Liver (tissue), 9 donors: ENCODE measurements around the gene CNTF. TPM values are rescaled to one million over a fixed set of nuclear protein-coding genes. Genes with fewer than 3 reads are reported as not detected.

ENCODE experiments used
- DNase-seq: peaks from one replicate; pipeline ENCODE4 v3.0.0-alpha.2; 2017; ENCODE audit warnings: low spot score
- H3K27ac ChIP-seq, 2 donors: one replicate each; pipeline ENCODE4 v1.7.0; 2013; ENCODE audit warnings: inconsistent platforms in 2 of 2, low read length in 2 of 2, control low read depth in 1 of 2, low read depth in 1 of 2, mild to moderate bottlenecking in 1 of 2
- H3K27me3 ChIP-seq, 4 donors: one replicate each; pipeline versions ENCODE4 v1.6.1 to v1.7.0; 2013; ENCODE audit warnings: low read length in 3 of 4, inconsistent platforms in 1 of 4, mild to moderate bottlenecking in 1 of 4, moderate library complexity in 1 of 4; ENCODE audit not compliant: control insufficient read depth in 4 of 4, insufficient read depth in 4 of 4
- H3K36me3 ChIP-seq, 4 donors: one replicate each; pipeline versions ENCODE4 v1.6.1 to v1.7.0; 2013; ENCODE audit warnings: low read length in 3 of 4, mild to moderate bottlenecking in 3 of 4, low read depth in 1 of 4, moderate library complexity in 1 of 4; ENCODE audit not compliant: control insufficient read depth in 4 of 4, insufficient read depth in 3 of 4
- H3K4me1 ChIP-seq, 4 donors: one replicate each; pipeline versions ENCODE4 v1.6.1 to v1.7.0; 2013; ENCODE audit warnings: low read length in 3 of 4, mild to moderate bottlenecking in 3 of 4, moderate library complexity in 1 of 4; ENCODE audit not compliant: control insufficient read depth in 4 of 4, insufficient read depth in 4 of 4
- H3K4me3 ChIP-seq, 3 donors: one replicate each; pipeline versions ENCODE4 v1.6.1 to v1.7.0; 2013; ENCODE audit warnings: low read length in 3 of 3, control low read depth in 1 of 3, low read depth in 1 of 3, mild to moderate bottlenecking in 1 of 3
- H3K9ac ChIP-seq, 2 donors: one replicate each; pipeline ENCODE4 v1.7.0; 2013; ENCODE audit warnings: low read length in 2 of 2, mild to moderate bottlenecking in 2 of 2, moderate library complexity in 2 of 2, control low read depth in 1 of 2, low read depth in 1 of 2
- H3K9me3 ChIP-seq, 4 donors: one replicate each; pipeline versions ENCODE4 v1.6.1 to v1.7.0; 2013; ENCODE audit warnings: low read length in 3 of 4; ENCODE audit not compliant: control insufficient read depth in 4 of 4
- EGR1 ChIP-seq, 2 donors: IDR thresholded peaks; 2 replicates each; pipeline ENCODE4 v1.6.1; 2016 to 2018; ENCODE audit warnings: antibody characterized with exemption in 2 of 2, low read depth in 2 of 2
- FOXA1 ChIP-seq: IDR thresholded peaks from 2 replicates; pipeline ENCODE4 v1.6.1; 2016; ENCODE audit warnings: antibody characterized with exemption
- FOXA2 ChIP-seq: IDR thresholded peaks from 2 replicates; pipeline ENCODE4 v1.6.1; 2016; ENCODE audit warnings: antibody characterized with exemption
- GABPA ChIP-seq, 2 donors: IDR thresholded peaks in 1 of 2; conservative IDR thresholded peaks in 1 of 2; 2 replicates each; pipeline ENCODE4 v1.6.1; 2016; ENCODE audit warnings: antibody characterized with exemption in 2 of 2, mild to moderate bottlenecking in 1 of 2, moderate library complexity in 1 of 2
- HNF4A ChIP-seq, 2 donors: conservative IDR thresholded peaks; 2 replicates each; pipeline ENCODE4 v1.6.1; 2016; ENCODE audit warnings: antibody characterized with exemption in 2 of 2, mild to moderate bottlenecking in 2 of 2
- HNF4G ChIP-seq: IDR thresholded peaks from 2 replicates; pipeline ENCODE4 v1.6.1; 2016; ENCODE audit warnings: antibody characterized with exemption
- JUND ChIP-seq, 2 donors: IDR thresholded peaks; 2 replicates each; pipeline ENCODE4 v1.6.1; 2016; ENCODE audit warnings: antibody characterized with exemption in 2 of 2
- NR2F2 ChIP-seq: IDR thresholded peaks from 2 replicates; pipeline ENCODE4 v1.6.1; 2016; ENCODE audit warnings: antibody characterized with exemption
- RAD21 ChIP-seq, 2 donors: IDR thresholded peaks; 2 replicates each; pipeline ENCODE4 v1.6.1; 2016; ENCODE audit warnings: antibody characterized with exemption in 2 of 2, mild to moderate bottlenecking in 2 of 2
- RXRA ChIP-seq, 2 donors: IDR thresholded peaks; 2 replicates each; pipeline ENCODE4 v1.6.1; 2017 to 2018; ENCODE audit warnings: antibody characterized with exemption in 2 of 2, mild to moderate bottlenecking in 1 of 2
- SP1 ChIP-seq: IDR thresholded peaks from 2 replicates; pipeline ENCODE4 v1.6.1; 2018; ENCODE audit warnings: antibody characterized with exemption, mild to moderate bottlenecking
- TAF1 ChIP-seq: conservative IDR thresholded peaks from 2 replicates; pipeline ENCODE4 v1.6.1; 2016; ENCODE audit warnings: antibody characterized with exemption, mild to moderate bottlenecking
- YY1 ChIP-seq: IDR thresholded peaks from 2 replicates; pipeline ENCODE4 v1.6.1; 2016; ENCODE audit warnings: antibody characterized with exemption, mild to moderate bottlenecking
- WGBS: extraction: QIAGEN DNeasy Blood & Tissue Kit; methylation state at CpG from one replicate; pipeline ENCODE4 v1.1.7; 2013; 5-methylcytosine and 5-hydroxymethylcytosine counted together
- polyA plus RNA-seq, 2 donors: library from polyadenylated mRNA; stranded (reverse) in 1 of 2; unstranded in 1 of 2; fragments of 200-250 nt in 1 of 2; fragments of >200 nt in 1 of 2; fragmentation: Nextera tagmentation in 1 of 2; extraction: Ambion mirVana in 1 of 2; gene quantifications; one replicate each; pipeline versions ENCODE4 v1.2.1 to v1.2.3, GENCODE V29; 2013 to 2015
- total RNA-seq, 2 donors: library from RNA; depleted of rRNA; stranded (reverse); fragments of >200 nt; gene quantifications; one replicate each; pipeline ENCODE4 v1.2.3, GENCODE V29; 2014
- TF ChIP-seq, protein P1 (sequence below): IDR thresholded peaks from 2 replicates; pipeline ENCODE4 v1.6.1; 2016; ENCODE audit warnings: antibody characterized with exemption, mild to moderate bottlenecking
- TF ChIP-seq, protein P2 (sequence below): IDR thresholded peaks from 2 replicates; pipeline ENCODE4 v1.6.1; 2016; ENCODE audit warnings: antibody characterized with exemption
- TF ChIP-seq, protein P3 (sequence below): fragments of 150-350 bp; IDR thresholded peaks from 2 replicates; pipeline ENCODE4 v1.5.1; 2017; ENCODE audit warnings: improper control_type of control experiment, low read depth, low read length; ENCODE audit not compliant: missing input control
- TF ChIP-seq, protein P4 (sequence below): IDR thresholded peaks from 2 replicates; pipeline ENCODE4 v1.6.1; 2016; ENCODE audit warnings: antibody characterized with exemption
- TF ChIP-seq, protein P5 (sequence below): IDR thresholded peaks from 2 replicates; pipeline ENCODE4 v1.6.1; 2016; ENCODE audit warnings: antibody characterized with exemption
- donor health status: healthy.
- donor health status: healthy.
- donor health status: healthy.
- donor health status: healthy.
- donor health status: healthy.

The CNTF gene
- total and polyA plus RNA-seq, 4 donors = 0.18 to 3.8 (median 0.66) TPM

DNA sequence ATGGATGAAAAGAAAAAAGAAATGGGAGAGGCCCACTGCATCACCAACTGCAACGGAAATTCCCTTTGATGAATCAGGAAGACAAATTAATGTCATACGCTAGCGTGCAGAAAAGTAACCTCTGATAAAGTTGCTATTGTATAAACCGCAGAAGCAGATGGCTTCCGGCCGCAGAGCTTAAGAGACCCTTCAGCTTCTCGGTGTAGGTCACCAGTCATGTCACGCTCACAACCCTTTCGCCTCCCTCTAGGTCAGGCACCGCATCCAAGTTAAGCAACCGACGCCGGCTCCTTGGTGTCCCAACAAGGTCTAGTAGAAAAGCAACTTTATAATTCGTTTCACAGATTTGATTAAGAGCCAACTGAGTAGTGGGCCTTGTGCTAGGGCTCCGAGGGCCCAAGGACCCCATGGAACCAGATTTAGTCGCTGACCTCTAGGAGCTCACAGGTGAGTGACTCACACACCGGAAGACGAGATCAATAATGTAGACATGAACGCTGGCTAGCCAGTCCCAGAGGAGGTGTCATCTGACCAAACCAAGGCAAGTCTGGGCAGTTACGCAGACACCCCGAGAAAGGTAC is 44.8 kb upstream of the CNTF start (continued):
- TF ChIP-seq, protein P1, sequence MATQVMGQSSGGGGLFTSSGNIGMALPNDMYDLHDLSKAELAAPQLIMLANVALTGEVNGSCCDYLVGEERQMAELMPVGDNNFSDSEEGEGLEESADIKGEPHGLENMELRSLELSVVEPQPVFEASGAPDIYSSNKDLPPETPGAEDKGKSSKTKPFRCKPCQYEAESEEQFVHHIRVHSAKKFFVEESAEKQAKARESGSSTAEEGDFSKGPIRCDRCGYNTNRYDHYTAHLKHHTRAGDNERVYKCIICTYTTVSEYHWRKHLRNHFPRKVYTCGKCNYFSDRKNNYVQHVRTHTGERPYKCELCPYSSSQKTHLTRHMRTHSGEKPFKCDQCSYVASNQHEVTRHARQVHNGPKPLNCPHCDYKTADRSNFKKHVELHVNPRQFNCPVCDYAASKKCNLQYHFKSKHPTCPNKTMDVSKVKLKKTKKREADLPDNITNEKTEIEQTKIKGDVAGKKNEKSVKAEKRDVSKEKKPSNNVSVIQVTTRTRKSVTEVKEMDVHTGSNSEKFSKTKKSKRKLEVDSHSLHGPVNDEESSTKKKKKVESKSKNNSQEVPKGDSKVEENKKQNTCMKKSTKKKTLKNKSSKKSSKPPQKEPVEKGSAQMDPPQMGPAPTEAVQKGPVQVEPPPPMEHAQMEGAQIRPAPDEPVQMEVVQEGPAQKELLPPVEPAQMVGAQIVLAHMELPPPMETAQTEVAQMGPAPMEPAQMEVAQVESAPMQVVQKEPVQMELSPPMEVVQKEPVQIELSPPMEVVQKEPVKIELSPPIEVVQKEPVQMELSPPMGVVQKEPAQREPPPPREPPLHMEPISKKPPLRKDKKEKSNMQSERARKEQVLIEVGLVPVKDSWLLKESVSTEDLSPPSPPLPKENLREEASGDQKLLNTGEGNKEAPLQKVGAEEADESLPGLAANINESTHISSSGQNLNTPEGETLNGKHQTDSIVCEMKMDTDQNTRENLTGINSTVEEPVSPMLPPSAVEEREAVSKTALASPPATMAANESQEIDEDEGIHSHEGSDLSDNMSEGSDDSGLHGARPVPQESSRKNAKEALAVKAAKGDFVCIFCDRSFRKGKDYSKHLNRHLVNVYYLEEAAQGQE = no peak

DNA sequence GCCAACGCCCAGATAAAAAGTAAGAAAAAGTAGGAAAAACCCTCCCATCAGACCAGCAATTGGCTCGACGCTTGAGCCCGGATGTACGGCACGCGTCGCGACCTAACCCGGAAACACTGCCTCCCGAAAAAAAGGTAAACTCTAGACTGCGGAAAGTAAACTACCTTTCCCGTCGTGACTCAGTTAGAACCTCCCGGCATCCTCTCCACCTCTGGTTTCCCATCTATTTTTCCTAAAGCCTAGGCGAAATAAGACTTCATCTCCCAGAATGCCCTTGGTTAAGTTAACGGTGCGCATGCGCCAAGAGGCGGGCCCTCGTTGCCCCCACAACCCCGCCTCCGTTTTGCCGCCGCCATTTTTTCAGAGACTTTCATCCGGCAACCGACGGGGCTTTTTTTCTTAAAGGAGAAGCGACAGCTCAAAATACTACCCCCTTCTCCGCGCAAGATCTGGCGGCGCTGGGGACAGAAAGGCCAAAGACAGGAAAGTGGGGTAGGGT is 44.3 kb upstream of the CNTF start:
- Histone ChIP-seq H3K4me3 (peak overlapping the region; percentile 86 to 94 (median 87)), H3K9me3 (no peaks in the 10 kb centered on the region), H3K9ac (peak overlapping the region; percentile 95 to 99), H3K36me3 (no peaks in the 10 kb centered on the region), H3K27me3 (no peaks in the 10 kb centered on the region), H3K4me1 (peaks cover 3 to 44% (median 39%) of the 10 kb centered on the region in 4 donors), H3K27ac (peak overlapping the region; percentile 97 to 99)
- TF ChIP-seq, protein P1 = peak; percentile 59
- TF ChIP-seq FOXA1 = peak; percentile 64
- TF ChIP-seq, protein P2, sequence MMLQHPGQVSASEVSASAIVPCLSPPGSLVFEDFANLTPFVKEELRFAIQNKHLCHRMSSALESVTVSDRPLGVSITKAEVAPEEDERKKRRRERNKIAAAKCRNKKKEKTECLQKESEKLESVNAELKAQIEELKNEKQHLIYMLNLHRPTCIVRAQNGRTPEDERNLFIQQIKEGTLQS = peak; percentile 33
- TF ChIP-seq SP1 = peak; percentile 83
- TF ChIP-seq NR2F2 = peak; percentile 84
- peak; percentile 24 for TF ChIP-seq TAF1
- TF ChIP-seq RXRA (IDR thresholded peaks at IDR 0.05) = peak; percentile 40 to 55
- TF ChIP-seq, protein P3, sequence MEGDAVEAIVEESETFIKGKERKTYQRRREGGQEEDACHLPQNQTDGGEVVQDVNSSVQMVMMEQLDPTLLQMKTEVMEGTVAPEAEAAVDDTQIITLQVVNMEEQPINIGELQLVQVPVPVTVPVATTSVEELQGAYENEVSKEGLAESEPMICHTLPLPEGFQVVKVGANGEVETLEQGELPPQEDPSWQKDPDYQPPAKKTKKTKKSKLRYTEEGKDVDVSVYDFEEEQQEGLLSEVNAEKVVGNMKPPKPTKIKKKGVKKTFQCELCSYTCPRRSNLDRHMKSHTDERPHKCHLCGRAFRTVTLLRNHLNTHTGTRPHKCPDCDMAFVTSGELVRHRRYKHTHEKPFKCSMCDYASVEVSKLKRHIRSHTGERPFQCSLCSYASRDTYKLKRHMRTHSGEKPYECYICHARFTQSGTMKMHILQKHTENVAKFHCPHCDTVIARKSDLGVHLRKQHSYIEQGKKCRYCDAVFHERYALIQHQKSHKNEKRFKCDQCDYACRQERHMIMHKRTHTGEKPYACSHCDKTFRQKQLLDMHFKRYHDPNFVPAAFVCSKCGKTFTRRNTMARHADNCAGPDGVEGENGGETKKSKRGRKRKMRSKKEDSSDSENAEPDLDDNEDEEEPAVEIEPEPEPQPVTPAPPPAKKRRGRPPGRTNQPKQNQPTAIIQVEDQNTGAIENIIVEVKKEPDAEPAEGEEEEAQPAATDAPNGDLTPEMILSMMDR = no peak
- peak; percentile 99 for TF ChIP-seq YY1
- TF ChIP-seq, protein P4, sequence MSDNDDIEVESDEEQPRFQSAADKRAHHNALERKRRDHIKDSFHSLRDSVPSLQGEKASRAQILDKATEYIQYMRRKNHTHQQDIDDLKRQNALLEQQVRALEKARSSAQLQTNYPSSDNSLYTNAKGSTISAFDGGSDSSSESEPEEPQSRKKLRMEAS = peak; percentile 86
- TF ChIP-seq HNF4A (conservative IDR thresholded peaks at IDR 0.05) = peak; percentile 41 to 45
- TF ChIP-seq FOXA2 = peak; percentile 86
- TF ChIP-seq JUND (IDR thresholded peaks at IDR 0.05) = peak; percentile 87 to 88
- peak; percentile 83 to 96 for TF ChIP-seq GABPA (IDR thresholded peaks at IDR 0.05 in 1 of 2, conservative IDR thresholded peaks at IDR 0.05 in 1 of 2)
- TF ChIP-seq, protein P5, sequence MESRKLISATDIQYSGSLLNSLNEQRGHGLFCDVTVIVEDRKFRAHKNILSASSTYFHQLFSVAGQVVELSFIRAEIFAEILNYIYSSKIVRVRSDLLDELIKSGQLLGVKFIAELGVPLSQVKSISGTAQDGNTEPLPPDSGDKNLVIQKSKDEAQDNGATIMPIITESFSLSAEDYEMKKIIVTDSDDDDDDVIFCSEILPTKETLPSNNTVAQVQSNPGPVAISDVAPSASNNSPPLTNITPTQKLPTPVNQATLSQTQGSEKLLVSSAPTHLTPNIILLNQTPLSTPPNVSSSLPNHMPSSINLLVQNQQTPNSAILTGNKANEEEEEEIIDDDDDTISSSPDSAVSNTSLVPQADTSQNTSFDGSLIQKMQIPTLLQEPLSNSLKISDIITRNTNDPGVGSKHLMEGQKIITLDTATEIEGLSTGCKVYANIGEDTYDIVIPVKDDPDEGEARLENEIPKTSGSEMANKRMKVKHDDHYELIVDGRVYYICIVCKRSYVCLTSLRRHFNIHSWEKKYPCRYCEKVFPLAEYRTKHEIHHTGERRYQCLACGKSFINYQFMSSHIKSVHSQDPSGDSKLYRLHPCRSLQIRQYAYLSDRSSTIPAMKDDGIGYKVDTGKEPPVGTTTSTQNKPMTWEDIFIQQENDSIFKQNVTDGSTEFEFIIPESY = no peak
- TF ChIP-seq RAD21 (IDR thresholded peaks at IDR 0.05) = peak in 1 of 2 donors; percentile 30
- TF ChIP-seq HNF4G = no peak
- TF ChIP-seq EGR1 (IDR thresholded peaks at IDR 0.05; ENCODE audit: low read depth in 2 of 2) = peak; percentile 74 to 76
- DNase-seq = peak; percentile 92
- under 1% methylated on average over 33 of the region's 33 CpGs for WGBS
